Calu3 (cell line): Measurements from ENCODE around the gene FXYD6. TPM values are rescaled to one million over a fixed set of nuclear protein-coding genes. Genes with fewer than 3 reads are reported as not detected.

Source experiments
- BruUV-seq: library from RNA; stranded (reverse); fragments of 400-500 nt; replicated peaks from 2 replicates; lab custom pipeline; 2021; lab: Mats Ljungman, UMichigan
- CTCF ChIA-PET: fragments of 300-600 bp; sonication (Branson Sonifier 250); formaldehyde crosslinking; loops from one replicate; lab custom pipeline; 2022; ENCODE audit warnings: antibody characterized with exemption; lab: Charles Lee
- DNase-seq: peaks from one replicate; pipeline ENCODE4 v3.0.0; 2022
- H3K27ac Mint-ChIP-seq: one replicate; pipeline ENCODE4 v1.8.0; 2022; ENCODE audit warnings: mixed read lengths; ENCODE audit not compliant: unreplicated experiment
- H3K27me3 Mint-ChIP-seq: one replicate; pipeline ENCODE4 v1.8.0; 2022; ENCODE audit warnings: mixed read lengths; ENCODE audit not compliant: unreplicated experiment
- H3K36me3 Mint-ChIP-seq: one replicate; pipeline ENCODE4 v1.8.0; 2022; ENCODE audit warnings: mild to moderate bottlenecking, moderate library complexity, mixed read lengths; ENCODE audit not compliant: insufficient read depth, unreplicated experiment
- H3K4me1 Mint-ChIP-seq: one replicate; pipeline ENCODE4 v1.8.0; 2022; ENCODE audit warnings: mild to moderate bottlenecking, low read depth, mixed read lengths; ENCODE audit not compliant: unreplicated experiment
- H3K4me3 Mint-ChIP-seq: one replicate; pipeline ENCODE4 v1.8.0; 2022; ENCODE audit warnings: mild to moderate bottlenecking, low read depth, moderate library complexity, mixed read lengths; ENCODE audit not compliant: unreplicated experiment
- H3K9me3 Mint-ChIP-seq: one replicate; pipeline ENCODE4 v1.8.0; 2022; ENCODE audit warnings: low read depth, mixed read lengths; ENCODE audit not compliant: unreplicated experiment
- intact Hi-C: fragments of 100-400 bp; cut with micrococcal nuclease; formaldehyde crosslinking; loops from one replicate; pipeline ENCODE4 v1.10.0; 2022; ENCODE audit not compliant: unreplicated experiment
- total RNA-seq: library from RNA; stranded (reverse); gene quantifications from 2 replicates; pipeline ENCODE4 v1.2.3, GENCODE V29; 2022
- TF ChIP-seq, protein P1 (sequence below): fragments of 200-600 bp; IDR thresholded peaks from one replicate; pipeline ENCODE4 v1.8.0; 2022; ENCODE audit warnings: antibody characterized with exemption; ENCODE audit not compliant: unreplicated experiment

The FXYD6 gene
- total RNA-seq, 1 experiment from 2014 or later, result 0.61 TPM

DNA sequence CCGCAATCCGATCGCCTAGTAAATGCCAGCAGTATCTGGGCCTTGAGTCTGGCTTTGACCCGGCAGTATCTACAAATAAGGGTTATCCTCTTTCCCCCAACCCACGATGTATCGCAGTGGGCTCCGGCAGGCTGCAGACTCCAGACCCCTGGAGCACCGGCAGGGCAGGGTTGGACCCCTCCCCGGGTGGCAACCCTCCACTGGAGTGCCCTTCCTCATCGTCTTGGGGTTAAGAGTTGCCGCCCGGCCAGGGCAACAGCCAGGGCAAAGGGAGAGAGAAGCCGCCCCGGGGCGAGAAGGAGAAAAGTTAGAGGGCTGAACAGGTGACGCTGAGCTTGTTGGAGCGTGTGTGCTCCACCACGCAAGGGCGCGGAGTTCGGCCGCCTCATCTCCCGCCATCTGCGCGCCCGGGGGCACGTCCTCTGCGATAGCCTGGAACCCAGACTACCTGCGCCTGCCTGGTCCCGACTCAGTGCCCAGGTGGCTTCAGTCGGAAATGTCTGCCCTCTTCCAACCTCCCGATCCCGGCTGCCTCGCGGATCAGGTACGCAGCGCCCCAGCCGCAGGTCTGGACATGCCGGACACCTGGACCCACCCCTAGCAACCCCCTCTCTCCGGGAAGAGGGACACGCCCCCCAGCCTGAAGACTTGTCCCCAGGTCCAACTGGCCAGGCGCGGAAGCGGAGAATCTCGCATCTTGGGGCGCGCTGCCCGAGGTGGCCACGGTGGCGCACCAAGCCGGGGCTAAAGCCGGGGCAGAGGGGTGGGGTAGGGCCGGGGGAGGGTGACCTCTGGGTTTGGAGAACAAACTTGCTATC lies 80.6 kb downstream of the FXYD6 start:
- no peak for DNase-seq
- no peaks in the 10 kb centered on the region for H3K36me3 Mint-ChIP-seq
- CTCF ChIA-PET, result no interaction called here
- H3K9me3 Mint-ChIP-seq, result no peaks in the 10 kb centered on the region
- BruUV-seq, result no TSS peak
- intact Hi-C loops, result no loop called here
- peaks cover 92% of the 10 kb centered on the region for H3K27me3 Mint-ChIP-seq
- no peak overlapping the region for H3K27ac Mint-ChIP-seq
- TF ChIP-seq, protein P1, sequence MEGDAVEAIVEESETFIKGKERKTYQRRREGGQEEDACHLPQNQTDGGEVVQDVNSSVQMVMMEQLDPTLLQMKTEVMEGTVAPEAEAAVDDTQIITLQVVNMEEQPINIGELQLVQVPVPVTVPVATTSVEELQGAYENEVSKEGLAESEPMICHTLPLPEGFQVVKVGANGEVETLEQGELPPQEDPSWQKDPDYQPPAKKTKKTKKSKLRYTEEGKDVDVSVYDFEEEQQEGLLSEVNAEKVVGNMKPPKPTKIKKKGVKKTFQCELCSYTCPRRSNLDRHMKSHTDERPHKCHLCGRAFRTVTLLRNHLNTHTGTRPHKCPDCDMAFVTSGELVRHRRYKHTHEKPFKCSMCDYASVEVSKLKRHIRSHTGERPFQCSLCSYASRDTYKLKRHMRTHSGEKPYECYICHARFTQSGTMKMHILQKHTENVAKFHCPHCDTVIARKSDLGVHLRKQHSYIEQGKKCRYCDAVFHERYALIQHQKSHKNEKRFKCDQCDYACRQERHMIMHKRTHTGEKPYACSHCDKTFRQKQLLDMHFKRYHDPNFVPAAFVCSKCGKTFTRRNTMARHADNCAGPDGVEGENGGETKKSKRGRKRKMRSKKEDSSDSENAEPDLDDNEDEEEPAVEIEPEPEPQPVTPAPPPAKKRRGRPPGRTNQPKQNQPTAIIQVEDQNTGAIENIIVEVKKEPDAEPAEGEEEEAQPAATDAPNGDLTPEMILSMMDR, result no peak
- peak overlapping the region; percentile 47 for H3K4me3 Mint-ChIP-seq
- H3K4me1 Mint-ChIP-seq, result no peaks in the 10 kb centered on the region

DNA sequence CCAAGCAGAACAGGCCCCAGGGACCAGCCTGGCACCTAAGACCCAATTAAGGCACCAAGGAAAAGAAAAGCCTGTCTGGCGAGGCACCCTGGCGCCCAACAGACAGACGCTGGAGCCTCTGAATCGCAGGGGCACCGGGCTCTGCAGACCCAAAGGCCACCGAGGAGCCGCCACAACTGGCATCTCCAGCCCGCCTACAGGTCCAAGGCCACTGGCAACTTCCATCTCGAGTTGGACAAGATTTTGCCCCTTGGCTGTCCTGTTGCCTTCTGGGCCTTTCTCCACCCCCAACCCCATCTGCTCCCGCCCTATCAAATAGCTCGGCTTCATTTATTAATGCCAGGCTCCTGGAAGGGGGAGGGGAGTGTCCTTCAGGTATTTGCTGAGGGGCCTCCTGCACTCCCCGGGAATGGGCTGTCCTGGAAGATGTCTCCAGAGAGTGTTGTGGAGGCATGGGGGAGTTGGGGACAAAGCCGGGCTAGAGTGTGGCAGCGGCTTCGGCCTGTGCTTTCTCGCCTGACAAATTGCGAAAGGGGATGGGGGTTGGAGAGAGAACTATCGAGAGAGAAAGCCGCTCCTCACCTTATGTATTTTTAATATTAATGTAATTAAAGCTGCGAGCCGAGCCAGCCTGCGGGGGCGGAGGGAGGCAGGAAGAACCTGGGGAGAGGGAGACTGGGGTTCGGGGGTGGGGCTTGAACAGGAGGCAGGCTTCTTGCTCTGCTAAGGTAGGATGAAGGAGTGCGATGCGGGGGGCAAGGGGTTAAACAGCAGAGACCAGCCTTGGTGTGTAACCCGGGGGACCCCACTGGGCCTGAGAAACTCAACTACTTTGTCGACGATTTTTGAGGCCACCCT lies 81.5 kb downstream of the FXYD6 start:
- DNase-seq, result no peak
- Mint-ChIP-seq H3K27me3 (peaks cover 97% of the 10 kb centered on the region), H3K4me1 (no peaks in the 10 kb centered on the region), H3K27ac (no peak overlapping the region), H3K4me3 (no peak overlapping the region), H3K36me3 (no peaks in the 10 kb centered on the region), H3K9me3 (no peaks in the 10 kb centered on the region)
- CTCF ChIA-PET, result no interaction called here
- TF ChIP-seq, protein P1, result no peak
- BruUV-seq, result no TSS peak
- intact Hi-C loops, result no loop called here

DNA sequence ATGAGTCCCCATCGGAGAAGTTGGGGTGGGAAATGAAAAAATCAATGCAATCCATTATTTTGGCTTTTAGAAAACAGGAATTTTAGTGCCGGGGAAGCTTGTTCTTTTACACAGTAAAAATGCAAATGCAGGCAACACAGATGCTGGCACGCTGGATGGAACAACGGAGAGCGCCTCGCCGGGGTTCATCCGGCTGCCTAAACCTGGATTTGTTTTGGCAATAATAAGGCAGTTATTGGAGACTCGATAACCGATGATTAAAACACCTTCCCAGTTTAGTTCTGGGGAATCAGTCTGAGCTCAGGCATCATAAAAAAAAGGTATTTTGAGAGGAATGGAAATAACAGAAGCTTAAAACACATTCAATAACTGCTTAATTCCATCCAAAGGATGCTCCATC lies 82.3 kb downstream of the FXYD6 start:
- Mint-ChIP-seq H3K9me3 (no peaks in the 10 kb centered on the region), H3K27ac (no peak overlapping the region), H3K36me3 (no peaks in the 10 kb centered on the region), H3K27me3 (peaks cover 97% of the 10 kb centered on the region), H3K4me1 (no peaks in the 10 kb centered on the region), H3K4me3 (no peak overlapping the region)
- intact Hi-C loops, result no loop called here
- CTCF ChIA-PET, result no interaction called here
- TF ChIP-seq, protein P1, result no peak
- DNase-seq, result no peak
- BruUV-seq, result no TSS peak

DNA sequence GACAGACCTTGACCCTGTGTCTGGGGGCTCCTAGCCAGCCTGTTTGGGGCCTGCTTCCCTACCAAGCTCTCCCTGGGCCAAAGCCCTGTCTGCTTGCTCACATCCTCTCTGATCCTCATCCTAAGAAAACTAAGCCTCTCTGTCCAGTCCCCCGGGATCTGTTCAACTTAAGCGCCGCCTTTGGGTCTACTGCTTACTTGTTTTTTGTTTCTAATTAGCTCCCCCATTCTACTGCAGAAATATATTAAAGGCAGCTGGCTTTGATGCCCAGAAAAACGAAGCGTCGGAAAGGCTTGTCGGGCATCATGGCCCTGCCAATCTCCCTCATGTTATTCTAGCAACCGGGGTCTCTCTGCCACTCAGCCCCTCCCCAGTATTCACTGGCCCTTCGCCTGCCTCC lies 82.9 kb downstream of the FXYD6 start:
- intact Hi-C loops, result no loop called here
- BruUV-seq, result no TSS peak
- Mint-ChIP-seq H3K4me3 (no peak overlapping the region), H3K4me1 (no peaks in the 10 kb centered on the region), H3K9me3 (no peaks in the 10 kb centered on the region), H3K27me3 (peaks cover 97% of the 10 kb centered on the region), H3K36me3 (no peaks in the 10 kb centered on the region), H3K27ac (no peak overlapping the region)
- DNase-seq, result no peak
- CTCF ChIA-PET, result interaction anchor here (0.7 kb wide), 1 partner anchor 435 kb away, joined by 5 read pairs; no protein-coding TSS in a partner anchor
- TF ChIP-seq, protein P1, result no peak
